Caco-2 (cell line): Measurements from ENCODE around the gene PTMA. TPM values are rescaled to one million over a fixed set of nuclear protein-coding genes. Genes with fewer than 3 reads are reported as not detected.

Experiments
- BruUV-seq: library from RNA; stranded (reverse); fragments of 400-500 nt; replicated peaks from 2 replicates; lab custom pipeline; 2021; lab: Mats Ljungman, UMichigan
- CTCF ChIA-PET: fragments of 300-600 bp; sonication (Branson Sonifier 250); formaldehyde crosslinking; loops from one replicate; lab custom pipeline; 2022; ENCODE audit warnings: antibody characterized with exemption; lab: Charles Lee
- POLR2A ChIA-PET: fragments of 300-600 bp; sonication (Branson Sonifier 250); formaldehyde crosslinking; loops from one replicate; lab custom pipeline; 2022; ENCODE audit warnings: antibody characterized with exemption; lab: Charles Lee
- DNase-seq, 2 experiments: peaks; one replicate each; pipeline versions ENCODE4 v3.0.0 to v3.0.0-alpha.2; 2020 to 2022
- H3K27me3 ChIP-seq: replicated peaks from 2 replicates; pipeline ENCODE4 v1.6.0; 2011; ENCODE audit warnings: low read length; ENCODE audit not compliant: control insufficient read depth, insufficient read depth
- H3K36me3 ChIP-seq: 2 replicates; pipeline ENCODE4 v1.5.1; 2011; ENCODE audit warnings: low read length; ENCODE audit not compliant: control insufficient read depth, insufficient read depth
- H3K4me1 ChIP-seq: fragments of 250-450 bp; sonication (Bioruptor Pico); 2 replicates; pipeline ENCODE4 v1.5.1; 2020; ENCODE audit warnings: mild to moderate bottlenecking
- H3K4me3 ChIP-seq: 2 replicates; pipeline ENCODE4 v1.5.1; 2011; ENCODE audit warnings: low read depth, mild to moderate bottlenecking, control low read depth, low read length
- H3K9me3 ChIP-seq: fragments of 250-450 bp; sonication (Bioruptor Pico); 2 replicates; pipeline ENCODE4 v1.5.1; 2020; ENCODE audit warnings: mild to moderate bottlenecking, moderate library complexity
- H3K27ac Mint-ChIP-seq: one replicate; pipeline ENCODE4 v1.8.0; 2022; ENCODE audit warnings: mixed read lengths; ENCODE audit not compliant: unreplicated experiment
- H3K27me3 Mint-ChIP-seq: one replicate; pipeline ENCODE4 v1.8.0; 2022; ENCODE audit warnings: mixed read lengths; ENCODE audit not compliant: insufficient read depth, unreplicated experiment
- H3K36me3 Mint-ChIP-seq: one replicate; pipeline ENCODE4 v1.8.0; 2022; ENCODE audit warnings: mild to moderate bottlenecking, mixed read lengths; ENCODE audit not compliant: insufficient read depth, unreplicated experiment
- H3K4me1 Mint-ChIP-seq: one replicate; pipeline ENCODE4 v1.8.0; 2022; ENCODE audit warnings: low read depth, mixed read lengths; ENCODE audit not compliant: unreplicated experiment
- H3K4me3 Mint-ChIP-seq: one replicate; pipeline ENCODE4 v1.8.0; 2022; ENCODE audit warnings: mild to moderate bottlenecking, moderate library complexity, mixed read lengths; ENCODE audit not compliant: unreplicated experiment
- H3K9me3 Mint-ChIP-seq: one replicate; pipeline ENCODE4 v1.8.0; 2022; ENCODE audit warnings: mixed read lengths; ENCODE audit not compliant: unreplicated experiment
- CTCF ChIP-seq, 2 experiments: fragments of 200-600 bp in 1 of 2; IDR thresholded peaks; 1 replicate in 1 of 2; 2 replicates in 1 of 2; pipeline versions ENCODE4 v1.5.1 to v1.8.0; 2011 to 2022; ENCODE audit warnings: antibody characterized with exemption in 1 of 2, control low read depth in 1 of 2, inconsistent platforms in 1 of 2, low read depth in 1 of 2, low read length in 1 of 2, mild to moderate bottlenecking in 1 of 2, moderate library complexity in 1 of 2; ENCODE audit not compliant: insufficient read depth in 1 of 2, severe bottlenecking in 1 of 2, unreplicated experiment in 1 of 2
- intact Hi-C: fragments of 100-400 bp; cut with micrococcal nuclease; formaldehyde crosslinking; loops from one replicate; pipeline ENCODE4 v1.10.0; 2022; ENCODE audit not compliant: unreplicated experiment
- total RNA-seq: library from RNA; stranded (reverse); gene quantifications from 2 replicates; pipeline ENCODE4 v1.2.3, GENCODE V29; 2022

PTMA gene
- total RNA-seq, 1 experiment from 2014 or later = 669 TPM

GRCh38 chr2:231679908-231680284 lies 28.4 kb upstream of the PTMA start:
- H3K4me1 Mint-ChIP-seq = peaks cover 16% of the 10 kb centered on the region
- peaks cover 19% of the 10 kb centered on the region for H3K36me3 Mint-ChIP-seq
- peak overlapping the region; percentile 81 for H3K4me3 Mint-ChIP-seq
- Histone ChIP-seq H3K27me3 (no peaks in the 10 kb centered on the region), H3K36me3 (no peaks in the 10 kb centered on the region), H3K9me3 (no peaks in the 10 kb centered on the region), H3K4me1 (peaks cover 29% of the 10 kb centered on the region), H3K4me3 (peak overlapping the region; percentile 67)
- no peaks in the 10 kb centered on the region for H3K9me3 Mint-ChIP-seq
- no peak for DNase-seq
- intact Hi-C loops = loop anchor here (1.0 kb wide), 2 partner anchors 18 to 35 kb away; no protein-coding TSS in a partner anchor
- H3K27me3 Mint-ChIP-seq = no peaks in the 10 kb centered on the region
- TF ChIP-seq CTCF (IDR thresholded peaks at IDR 0.05; ENCODE audit: insufficient read depth in 1 of 2, low read depth in 1 of 2, low read length in 1 of 2, severe bottlenecking in 1 of 2, unreplicated experiment in 1 of 2) = peak in 1 of 2 experiments; percentile 14
- CTCF ChIA-PET = interaction anchor here (0.6 to 2.9 kb wide), 7 partner anchors 13 to 228 kb away, joined by 3 to 25 read pairs (median 5); partner anchors contain the start of gene PTMA
- peak overlapping the region; percentile 93 for H3K27ac Mint-ChIP-seq
- POLR2A ChIA-PET = interaction anchor here (0.5 to 1.6 kb wide), 9 partner anchors 13 to 216 kb away, joined by 3 to 20 read pairs (median 6); partner anchors contain the start of genes NCL and PTMA
- BruUV-seq = no TSS peak

GRCh38 chr2:231680285-231680991 lies 27.9 kb upstream of the PTMA start:
- CTCF ChIA-PET = interaction anchor here (0.6 to 2.9 kb wide), 7 partner anchors 14 to 228 kb away, joined by 3 to 25 read pairs (median 5); partner anchors contain the start of gene PTMA
- Mint-ChIP-seq H3K9me3 (no peaks in the 10 kb centered on the region), H3K4me3 (peak overlapping the region; percentile 81), H3K27me3 (no peaks in the 10 kb centered on the region), H3K27ac (peak overlapping the region; percentile 93), H3K36me3 (peaks cover 19% of the 10 kb centered on the region), H3K4me1 (peaks cover 16% of the 10 kb centered on the region)
- peak; percentile 89 to 91 for DNase-seq
- Histone ChIP-seq H3K4me1 (peaks cover 25% of the 10 kb centered on the region), H3K9me3 (no peaks in the 10 kb centered on the region), H3K4me3 (peak overlapping the region; percentile 67), H3K27me3 (no peaks in the 10 kb centered on the region), H3K36me3 (no peaks in the 10 kb centered on the region)
- intact Hi-C loops = loop anchor here (1.0 kb wide), 2 partner anchors 18 to 35 kb away; no protein-coding TSS in a partner anchor
- no peak for TF ChIP-seq CTCF (IDR thresholded peaks at IDR 0.05; ENCODE audit: insufficient read depth in 1 of 2, low read depth in 1 of 2, low read length in 1 of 2, severe bottlenecking in 1 of 2, unreplicated experiment in 1 of 2)
- POLR2A ChIA-PET = interaction anchor here (0.5 to 1.6 kb wide), 10 partner anchors 13 to 216 kb away, joined by 3 to 20 read pairs (median 5); partner anchors contain the start of genes NCL and PTMA
- TSS peak; percentile 69 for BruUV-seq
